NCI-H2029 treated with DMSO at 0.1 percent for 48 hours (cell line): Measurements from ENCODE around the gene NOL12.
"Not testable (repeated sequence)": the region's sequence is repeated elsewhere in the genome, so short reads cannot be mapped to it uniquely, and the experiment has no call there.

Source experiments
- DNase-seq: peaks from one replicate; lab custom pipeline; 2025; lab: John Stamatoyannopoulos, UW

Gene NOL12

DNA sequence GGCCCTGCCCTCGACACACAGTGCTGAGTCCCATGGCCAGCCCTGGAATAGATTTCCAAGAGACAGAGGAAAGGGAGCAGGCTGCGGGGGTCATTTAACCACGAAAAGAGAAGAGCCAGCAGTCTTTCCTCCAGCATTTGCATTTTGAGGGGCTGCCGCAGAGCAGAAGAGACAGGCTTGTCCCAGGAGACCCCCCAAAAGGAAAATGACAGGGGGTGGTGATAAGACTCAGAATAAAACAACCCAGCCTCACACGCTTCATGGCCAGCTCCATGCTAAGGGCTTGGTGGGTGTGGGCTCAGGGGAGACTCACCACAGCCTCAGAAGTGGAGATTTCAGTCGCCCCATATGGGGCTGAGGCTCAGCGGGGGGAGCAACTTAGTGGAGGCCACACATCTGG, 27.6 kb downstream of the NOL12 start:
- no peak for DNase-seq

GRCh38 chr22:37714634-37715033, 28.5 kb downstream of the NOL12 start:
- no peak for DNase-seq

DNA sequence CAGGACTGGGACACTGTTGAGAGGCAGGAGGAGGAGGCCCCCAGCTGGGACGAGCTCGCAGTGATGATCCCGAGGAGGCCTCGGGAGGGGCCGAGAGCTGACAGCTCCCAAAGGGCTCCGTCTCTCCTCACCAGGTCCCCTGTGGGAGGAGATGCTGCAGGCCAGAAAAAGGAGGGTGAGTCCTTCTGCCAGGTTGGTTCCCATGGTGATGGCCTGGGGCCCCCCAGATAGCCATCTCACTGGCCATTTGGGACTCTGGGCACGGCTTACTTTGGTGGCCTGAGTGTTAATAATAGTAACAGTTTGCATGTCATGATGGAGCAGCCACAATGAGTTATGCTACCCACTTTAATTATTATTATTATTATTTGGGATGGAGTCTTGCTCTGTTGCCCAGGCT, 29.6 kb downstream of the NOL12 start:
- no peak for DNase-seq

GRCh38 chr22:37716708-37717107, 30.6 kb downstream of the NOL12 start:
- DNase-seq = no peak

GRCh38 chr22:37717235-37717634, 31.1 kb downstream of the NOL12 start:
- DNase-seq = not testable (repeated sequence)

DNA sequence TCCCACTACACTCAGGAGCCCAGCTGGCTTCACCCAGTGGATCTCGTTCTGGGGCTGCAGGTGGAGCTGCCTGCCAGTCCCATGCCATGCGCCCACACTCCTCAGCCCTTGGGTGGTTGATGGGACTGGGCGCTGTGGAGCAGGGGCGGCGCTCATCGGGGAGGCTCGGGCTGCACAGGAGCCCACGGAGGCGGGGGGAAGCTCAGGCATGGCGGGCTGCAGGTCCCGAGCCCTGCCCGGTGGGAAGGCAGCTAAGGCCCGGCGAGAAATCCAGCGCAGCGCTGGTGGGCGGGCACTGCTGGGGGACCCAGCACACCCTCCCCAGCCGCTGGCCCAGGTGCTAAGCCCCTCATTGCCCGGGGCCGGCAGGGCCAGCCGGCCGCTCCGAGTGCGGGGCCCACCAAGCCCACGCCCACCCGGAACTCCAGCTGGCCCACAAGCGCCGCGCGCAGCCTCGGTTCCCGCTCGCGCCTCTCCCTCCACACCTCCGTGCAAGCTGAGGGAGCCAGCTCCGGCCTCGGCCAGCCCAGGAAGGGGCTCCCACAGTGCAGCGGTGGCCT, 31.7 kb downstream of the NOL12 start:
- DNase-seq = not testable (repeated sequence)

GRCh38 chr22:37725551-37726240, 39.6 kb downstream of the NOL12 start:
- no peak for DNase-seq

- DNase-seq = no peak
These were observed 40.2 kb downstream of the NOL12 start for GRCh38 chr22:37726241-37726887.

GRCh38 chr22:37728620-37729019, 42.5 kb downstream of the NOL12 start:
- no peak for DNase-seq

GRCh38 chr22:37731804-37732471, 45.8 kb downstream of the NOL12 start:
- DNase-seq = peak; percentile 12

DNA sequence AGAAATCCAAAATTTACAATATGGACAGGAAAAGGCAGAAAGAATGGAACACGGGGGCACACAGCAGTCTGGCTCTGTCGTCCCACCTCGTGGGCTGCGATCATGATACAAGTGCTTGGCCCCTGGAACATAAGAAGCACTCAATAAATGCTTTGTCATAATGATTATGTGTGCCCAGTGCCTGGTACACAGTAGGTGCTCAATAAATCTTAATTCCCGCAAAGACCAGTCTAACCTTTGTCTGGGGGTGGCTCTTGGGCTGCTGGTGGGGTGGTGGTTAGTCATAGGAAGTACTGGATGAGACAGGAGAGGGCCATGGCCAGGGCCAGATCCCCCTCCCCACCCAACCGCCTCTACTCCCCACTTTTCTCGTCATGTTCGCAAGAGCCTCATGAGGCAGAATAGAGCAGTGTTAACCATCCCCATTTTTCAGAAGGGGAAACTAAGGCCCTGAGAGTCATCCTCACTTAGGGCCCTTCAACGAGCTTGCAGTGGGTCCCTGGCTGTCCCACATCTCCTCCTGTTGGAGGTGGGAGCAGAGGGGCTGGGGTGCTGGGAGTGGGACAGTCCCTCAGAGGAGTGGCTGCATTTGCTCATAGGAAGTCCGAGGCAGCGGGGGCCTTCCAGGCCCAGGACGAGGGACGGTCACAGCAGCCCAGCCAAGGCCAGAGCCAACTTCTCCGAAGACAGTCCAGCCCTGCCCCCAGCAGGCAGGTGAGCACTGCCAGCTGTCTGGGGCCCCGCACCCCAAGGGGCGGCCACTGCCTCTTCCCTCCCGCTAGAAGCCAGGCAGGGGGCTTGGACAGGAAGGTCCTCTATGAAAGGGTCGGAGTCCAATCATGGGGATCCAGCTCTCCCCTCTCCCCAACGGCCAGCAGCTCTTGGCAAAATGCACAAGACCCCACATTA, 46.8 kb downstream of the NOL12 start:
- DNase-seq = no peak

GRCh38 chr22:37733625-37734401, 47.7 kb downstream of the NOL12 start:
- no peak for DNase-seq

GRCh38 chr22:37734402-37734700, 48.2 kb downstream of the NOL12 start:
- DNase-seq = no peak

GRCh38 chr22:37734964-37735451, 48.9 kb downstream of the NOL12 start:
- DNase-seq = no peak

- DNase-seq = no peak
These were observed 52.9 kb downstream of the NOL12 start for GRCh38 chr22:37739035-37739434.

- DNase-seq = no peak
These were observed 53.5 kb downstream of the NOL12 start for GRCh38 chr22:37739611-37740049.

DNA sequence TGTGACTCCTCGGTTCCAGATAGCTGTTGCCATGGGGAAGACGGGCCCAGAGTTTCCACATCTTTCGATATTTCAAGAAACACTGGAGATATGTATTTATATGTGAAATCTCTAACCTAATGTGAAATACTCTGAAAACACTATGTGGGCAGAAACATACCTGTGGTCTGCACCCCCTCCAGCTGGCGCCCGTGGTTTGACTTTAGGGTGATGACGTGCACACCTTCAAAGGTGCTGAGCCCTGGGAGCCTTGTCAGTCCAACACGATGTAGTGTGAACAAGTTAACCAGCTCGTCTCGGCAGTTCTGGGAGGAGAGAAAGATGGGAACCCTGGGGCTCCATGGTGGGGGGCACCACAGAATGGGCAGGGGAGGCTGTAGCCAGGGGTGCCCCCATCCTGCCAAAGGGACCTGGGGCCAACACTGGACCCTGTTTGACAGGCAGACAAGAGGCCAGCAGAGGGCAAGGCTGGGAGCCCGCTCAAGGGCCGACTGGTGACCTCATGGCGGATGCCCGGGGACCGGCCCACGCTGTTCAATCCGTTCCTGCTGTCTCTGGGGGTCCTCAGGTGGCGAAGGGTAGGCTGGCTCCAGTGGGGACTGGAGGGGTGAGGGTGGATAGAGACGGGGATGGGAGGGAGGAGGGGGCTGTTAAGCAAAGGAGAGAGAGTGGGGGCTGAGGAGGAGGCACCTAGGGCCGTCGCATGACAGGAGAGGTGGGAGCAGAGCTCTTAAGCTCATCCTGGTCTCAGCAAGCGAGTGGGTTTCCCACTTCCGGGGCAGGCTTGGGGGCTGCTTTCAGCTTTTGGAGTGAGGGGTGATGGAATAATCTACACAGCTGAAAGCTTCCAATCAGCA, 54.5 kb downstream of the NOL12 start:
- DNase-seq = no peak

DNA sequence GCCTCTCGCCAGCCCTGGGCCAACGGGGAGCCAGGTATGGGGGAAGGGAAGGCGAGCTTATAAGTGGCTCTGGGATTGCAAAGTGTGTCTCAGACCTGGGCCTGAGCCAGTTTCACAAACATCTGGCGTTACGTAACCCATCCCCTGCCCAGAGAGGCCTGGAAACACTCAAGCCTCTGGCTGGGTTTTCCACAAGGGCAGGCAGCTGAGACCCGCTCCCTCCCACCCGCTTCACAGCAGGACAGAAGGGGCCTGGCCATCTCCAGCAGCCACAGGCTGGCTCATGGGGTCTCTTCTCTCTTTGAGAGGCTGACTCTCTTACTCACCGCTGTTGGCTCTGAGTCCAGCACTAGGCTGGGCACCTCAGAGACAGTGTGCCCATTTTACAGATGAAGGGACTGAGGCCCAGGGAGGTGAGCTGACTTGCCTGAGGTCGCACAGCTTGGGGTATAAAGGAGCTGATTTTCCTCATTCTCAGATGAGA, 55.2 kb downstream of the NOL12 start:
- peak; percentile 79 for DNase-seq

- DNase-seq = no peak
These were observed 56.4 kb downstream of the NOL12 start for GRCh38 chr22:37742376-37743171.
